NCI-H2171 (cell line): ENCODE results near the gene BDKRB2.
A peak's percentile ranks its signal among the peaks of the same experiment; 100 is the strongest.

ENCODE experiments used
- DNase-seq: peaks from one replicate; lab custom pipeline; 2025; lab: John Stamatoyannopoulos, UW

The BDKRB2 gene

GRCh38 chr14:96176811-96177211, 27.8 kb upstream of the BDKRB2 start:
- DNase-seq: peak; percentile 21

GRCh38 chr14:96177766-96178375, 26.8 kb upstream of the BDKRB2 start:
- no peak for DNase-seq

- DNase-seq: peak; percentile 26
These were observed 25.9 kb upstream of the BDKRB2 start for GRCh38 chr14:96178461-96179321.

GRCh38 chr14:96180043-96180874, 24.4 kb upstream of the BDKRB2 start:
- no peak for DNase-seq

GRCh38 chr14:96181186-96182056, 23.2 kb upstream of the BDKRB2 start:
- no peak for DNase-seq

- DNase-seq: no peak
These were observed 22.1 kb upstream of the BDKRB2 start for GRCh38 chr14:96182546-96182945.

- no peak for DNase-seq
These were observed 19.9 kb upstream of the BDKRB2 start for GRCh38 chr14:96184737-96185136.

GRCh38 chr14:96187216-96188031, 17.2 kb upstream of the BDKRB2 start:
- DNase-seq: no peak

- no peak for DNase-seq
These were observed 15.3 kb upstream of the BDKRB2 start for GRCh38 chr14:96189281-96189711.

- no peak for DNase-seq
These were observed 13.3 kb upstream of the BDKRB2 start for GRCh38 chr14:96191353-96191752.

GRCh38 chr14:96191841-96192462, 12.7 kb upstream of the BDKRB2 start:
- DNase-seq: no peak

GRCh38 chr14:96192975-96193805, 11.4 kb upstream of the BDKRB2 start:
- no peak for DNase-seq

- no peak for DNase-seq
These were observed 10.4 kb upstream of the BDKRB2 start for GRCh38 chr14:96194262-96194656.

GRCh38 chr14:96194657-96195431, 9.8 kb upstream of the BDKRB2 start:
- no peak for DNase-seq

GRCh38 chr14:96195441-96196081, 9.1 kb upstream of the BDKRB2 start:
- DNase-seq: no peak

- no peak for DNase-seq
These were observed 7.3 kb upstream of the BDKRB2 start for GRCh38 chr14:96197163-96197852.

GRCh38 chr14:96197969-96198368, 6.7 kb upstream of the BDKRB2 start:
- no peak for DNase-seq
